ENCODE results near the gene THAP5.

THAP5 gene

GRCh38 chr7:108596560-108596959 is 27.1 kb upstream of the THAP5 start:
- Mint-ChIP-seq H3K4me3 (no peak overlapping the region), H3K9me3 (no peaks in the 10 kb centered on the region), H3K4me1 (no peaks in the 10 kb centered on the region), H3K36me3 (ENCODE audit: low read depth) (no peaks in the 10 kb centered on the region), H3K27me3 (peaks cover 9% of the 10 kb centered on the region), H3K27ac (no peak overlapping the region)
- ATAC-seq (no peak), DNase-seq (no peak)

- Mint-ChIP-seq H3K27ac (no peak overlapping the region), H3K27me3 (no peaks in the 10 kb centered on the region), H3K4me1 (no peaks in the 10 kb centered on the region), H3K36me3 (ENCODE audit: low read depth) (no peaks in the 10 kb centered on the region), H3K4me3 (no peak overlapping the region), H3K9me3 (no peaks in the 10 kb centered on the region)
- DNase-seq (no peak), ATAC-seq (no peak)
Observed at GRCh38 chr7:108592646-108593201, 23.2 kb upstream of the THAP5 start.

GRCh38 chr7:108590606-108591005 is 21.1 kb upstream of the THAP5 start:
- ATAC-seq, result no peak
- H3K36me3 Mint-ChIP-seq (ENCODE audit: low read depth), result no peaks in the 10 kb centered on the region
- H3K4me3 Mint-ChIP-seq, result no peak overlapping the region
- H3K9me3 Mint-ChIP-seq, result no peaks in the 10 kb centered on the region
- H3K4me1 Mint-ChIP-seq, result no peaks in the 10 kb centered on the region
- no peak overlapping the region for H3K27ac Mint-ChIP-seq
- DNase-seq, result no peak
- H3K27me3 Mint-ChIP-seq, result peaks cover 2% of the 10 kb centered on the region

- Mint-ChIP-seq H3K4me3 (no peak overlapping the region), H3K9me3 (no peaks in the 10 kb centered on the region), H3K27ac (no peak overlapping the region), H3K4me1 (no peaks in the 10 kb centered on the region), H3K36me3 (ENCODE audit: low read depth) (no peaks in the 10 kb centered on the region), H3K27me3 (peaks cover 2% of the 10 kb centered on the region)
- DNase-seq (no peak), ATAC-seq (no peak)
Observed at GRCh38 chr7:108589874-108590273, 20.4 kb upstream of the THAP5 start.

GRCh38 chr7:108589199-108589598 is 19.7 kb upstream of the THAP5 start:
- H3K9me3 Mint-ChIP-seq, result no peaks in the 10 kb centered on the region
- no peak overlapping the region for H3K4me3 Mint-ChIP-seq
- no peaks in the 10 kb centered on the region for H3K36me3 Mint-ChIP-seq (ENCODE audit: low read depth)
- no peak overlapping the region for H3K27ac Mint-ChIP-seq
- DNase-seq (no peak), ATAC-seq (no peak)
- H3K27me3 Mint-ChIP-seq, result peaks cover 2% of the 10 kb centered on the region
- no peaks in the 10 kb centered on the region for H3K4me1 Mint-ChIP-seq

- ATAC-seq (no peak), DNase-seq (no peak)
- Mint-ChIP-seq H3K36me3 (ENCODE audit: low read depth) (no peaks in the 10 kb centered on the region), H3K27me3 (peaks cover 2% of the 10 kb centered on the region), H3K4me1 (no peaks in the 10 kb centered on the region), H3K4me3 (no peak overlapping the region), H3K27ac (no peak overlapping the region), H3K9me3 (no peaks in the 10 kb centered on the region)
Observed at GRCh38 chr7:108586274-108586710, 16.8 kb upstream of the THAP5 start.

- H3K4me3 Mint-ChIP-seq, result no peak overlapping the region
- ATAC-seq, result no peak
- no peak for DNase-seq
- H3K4me1 Mint-ChIP-seq, result no peaks in the 10 kb centered on the region
- H3K36me3 Mint-ChIP-seq (ENCODE audit: low read depth), result peaks cover under 1% of the 10 kb centered on the region
- H3K27ac Mint-ChIP-seq, result no peak overlapping the region
- no peaks in the 10 kb centered on the region for H3K9me3 Mint-ChIP-seq
- peaks cover 2% of the 10 kb centered on the region for H3K27me3 Mint-ChIP-seq
Observed at GRCh38 chr7:108585843-108586242, 16.3 kb upstream of the THAP5 start.

- no peaks in the 10 kb centered on the region for H3K9me3 Mint-ChIP-seq
- ATAC-seq, result no peak
- H3K27ac Mint-ChIP-seq, result no peak overlapping the region
- H3K27me3 Mint-ChIP-seq, result peaks cover 2% of the 10 kb centered on the region
- no peak for DNase-seq
- H3K4me1 Mint-ChIP-seq, result no peaks in the 10 kb centered on the region
- peaks cover 6% of the 10 kb centered on the region for H3K36me3 Mint-ChIP-seq (ENCODE audit: low read depth)
- H3K4me3 Mint-ChIP-seq, result no peak overlapping the region
Observed at GRCh38 chr7:108584211-108584610, 14.7 kb upstream of the THAP5 start.

GRCh38 chr7:108581655-108582491 is 12.4 kb upstream of the THAP5 start:
- no peak for ATAC-seq
- Mint-ChIP-seq H3K4me1 (peaks cover under 1% of the 10 kb centered on the region), H3K27me3 (peaks cover 2% of the 10 kb centered on the region), H3K27ac (no peak overlapping the region), H3K36me3 (ENCODE audit: low read depth) (peaks cover 19% of the 10 kb centered on the region), H3K4me3 (no peak overlapping the region), H3K9me3 (no peaks in the 10 kb centered on the region)
- no peak for DNase-seq

GRCh38 chr7:108580298-108580697 is 10.8 kb upstream of the THAP5 start:
- Mint-ChIP-seq H3K27me3 (no peaks in the 10 kb centered on the region), H3K36me3 (ENCODE audit: low read depth) (peaks cover 30% of the 10 kb centered on the region), H3K4me1 (peaks cover 8% of the 10 kb centered on the region), H3K4me3 (no peak overlapping the region), H3K9me3 (no peaks in the 10 kb centered on the region), H3K27ac (no peak overlapping the region)
- ATAC-seq (no peak), DNase-seq (no peak)

- Mint-ChIP-seq H3K27ac (no peak overlapping the region), H3K9me3 (no peaks in the 10 kb centered on the region), H3K4me1 (peaks cover 10% of the 10 kb centered on the region), H3K27me3 (no peaks in the 10 kb centered on the region), H3K36me3 (ENCODE audit: low read depth) (peaks cover 39% of the 10 kb centered on the region), H3K4me3 (no peak overlapping the region)
- no peak for ATAC-seq
- no peak for DNase-seq
Observed at GRCh38 chr7:108578937-108579336, 9.4 kb upstream of the THAP5 start.

GRCh38 chr7:108576116-108576515 is 6.6 kb upstream of the THAP5 start:
- peaks cover 32% of the 10 kb centered on the region for H3K4me1 Mint-ChIP-seq
- no peaks in the 10 kb centered on the region for H3K9me3 Mint-ChIP-seq
- H3K27me3 Mint-ChIP-seq, result no peaks in the 10 kb centered on the region
- peaks cover 58% of the 10 kb centered on the region for H3K36me3 Mint-ChIP-seq (ENCODE audit: low read depth)
- no peak for ATAC-seq
- H3K4me3 Mint-ChIP-seq, result no peak overlapping the region
- DNase-seq, result no peak
- H3K27ac Mint-ChIP-seq, result no peak overlapping the region

GRCh38 chr7:108575156-108575555 is 5.7 kb upstream of the THAP5 start:
- H3K36me3 Mint-ChIP-seq (ENCODE audit: low read depth), result peaks cover 56% of the 10 kb centered on the region
- ATAC-seq (no peak), DNase-seq (no peak)
- no peaks in the 10 kb centered on the region for H3K27me3 Mint-ChIP-seq
- no peak overlapping the region for H3K4me3 Mint-ChIP-seq
- no peaks in the 10 kb centered on the region for H3K9me3 Mint-ChIP-seq
- H3K27ac Mint-ChIP-seq, result no peak overlapping the region
- peaks cover 36% of the 10 kb centered on the region for H3K4me1 Mint-ChIP-seq

- peaks cover 54% of the 10 kb centered on the region for H3K4me1 Mint-ChIP-seq
- H3K9me3 Mint-ChIP-seq, result no peaks in the 10 kb centered on the region
- no peak overlapping the region for H3K27ac Mint-ChIP-seq
- H3K4me3 Mint-ChIP-seq, result no peak overlapping the region
- H3K36me3 Mint-ChIP-seq (ENCODE audit: low read depth), result peaks cover 56% of the 10 kb centered on the region
- peaks cover 2% of the 10 kb centered on the region for H3K27me3 Mint-ChIP-seq
- no peak for DNase-seq
- ATAC-seq, result no peak
Observed at GRCh38 chr7:108572480-108572879, 3.0 kb upstream of the THAP5 start.

- Mint-ChIP-seq H3K9me3 (peaks cover 6% of the 10 kb centered on the region), H3K27me3 (peaks cover 2% of the 10 kb centered on the region), H3K4me3 (peak overlapping the region; percentile 98), H3K4me1 (peaks cover 62% of the 10 kb centered on the region), H3K27ac (peak overlapping the region; percentile 99), H3K36me3 (ENCODE audit: low read depth) (peaks cover 54% of the 10 kb centered on the region)
- DNase-seq (peak; percentile 31), ATAC-seq (peak; percentile 5)
Observed at GRCh38 chr7:108570146-108570755, 745 bp upstream of the THAP5 start.

Data from activated naive CD8-positive, alpha-beta T cell treated with anti-CD3 and anti-CD28 coated beads, Interleukin-2, amount 50 U/mL, for 24 hours (primary cell).